ENCODE data around the gene CCDC63.

DNA sequence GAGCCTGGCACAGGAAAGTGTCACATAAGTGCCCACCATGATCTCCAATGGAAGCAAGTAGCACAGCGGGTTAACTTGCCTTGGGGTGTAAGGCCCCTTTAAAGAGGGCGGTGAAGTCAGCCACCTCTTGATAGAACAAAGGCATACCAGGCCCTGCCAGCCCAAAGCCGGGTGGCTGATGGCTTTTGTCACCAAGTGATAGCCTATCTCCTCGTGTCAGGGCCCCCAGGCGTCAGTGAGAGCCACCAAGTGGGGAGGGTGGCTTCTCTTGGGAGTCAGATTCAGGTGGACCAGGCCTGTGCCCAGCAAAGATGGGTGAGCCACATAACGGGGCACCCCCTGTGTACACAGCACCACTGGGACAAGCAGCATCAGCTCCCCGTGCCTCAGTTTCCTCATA, 81.9 kb downstream of the CCDC63 start:
- TF ChIP-seq ZNF232 (CRISPR knock-in tag; IDR thresholded peaks at IDR 0.05) (no peak), POLR2A (conservative IDR thresholded peaks at IDR 0.05) (no peak), EZH2 (IDR thresholded peaks at IDR 0.05; ENCODE audit: borderline replicate concordance, low read depth, low read length) (no peak), CREB1 (IDR thresholded peaks at IDR 0.05) (no peak), CREB1 (CRISPR knock-in tag; IDR thresholded peaks at IDR 0.05) (no peak), FOXM1 (IDR thresholded peaks at IDR 0.05; ENCODE audit: low read depth) (no peak), FOXM1 (CRISPR knock-in tag; IDR thresholded peaks at IDR 0.05; ENCODE audit: low read depth) (no peak), MCM3 (IDR thresholded peaks at IDR 0.05) (no peak), TCF3 (CRISPR knock-in tag; IDR thresholded peaks at IDR 0.05) (no peak)
- TF ChIP-seq, protein P1, sequence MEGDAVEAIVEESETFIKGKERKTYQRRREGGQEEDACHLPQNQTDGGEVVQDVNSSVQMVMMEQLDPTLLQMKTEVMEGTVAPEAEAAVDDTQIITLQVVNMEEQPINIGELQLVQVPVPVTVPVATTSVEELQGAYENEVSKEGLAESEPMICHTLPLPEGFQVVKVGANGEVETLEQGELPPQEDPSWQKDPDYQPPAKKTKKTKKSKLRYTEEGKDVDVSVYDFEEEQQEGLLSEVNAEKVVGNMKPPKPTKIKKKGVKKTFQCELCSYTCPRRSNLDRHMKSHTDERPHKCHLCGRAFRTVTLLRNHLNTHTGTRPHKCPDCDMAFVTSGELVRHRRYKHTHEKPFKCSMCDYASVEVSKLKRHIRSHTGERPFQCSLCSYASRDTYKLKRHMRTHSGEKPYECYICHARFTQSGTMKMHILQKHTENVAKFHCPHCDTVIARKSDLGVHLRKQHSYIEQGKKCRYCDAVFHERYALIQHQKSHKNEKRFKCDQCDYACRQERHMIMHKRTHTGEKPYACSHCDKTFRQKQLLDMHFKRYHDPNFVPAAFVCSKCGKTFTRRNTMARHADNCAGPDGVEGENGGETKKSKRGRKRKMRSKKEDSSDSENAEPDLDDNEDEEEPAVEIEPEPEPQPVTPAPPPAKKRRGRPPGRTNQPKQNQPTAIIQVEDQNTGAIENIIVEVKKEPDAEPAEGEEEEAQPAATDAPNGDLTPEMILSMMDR (IDR thresholded peaks at IDR 0.05 in 2 of 3, conservative IDR thresholded peaks at IDR 0.05 in 1 of 3; ENCODE audit: insufficient read depth in 2 of 3, low read depth in 1 of 3, low read length in 3 of 3): no peak

All from K562 (cell line).